ENCODE data around the gene TRAF3IP1.
"Not testable (repeated sequence)": the region's sequence is repeated elsewhere in the genome, so short reads cannot be mapped to it uniquely, and the experiment has no call there.

Gene TRAF3IP1

DNA sequence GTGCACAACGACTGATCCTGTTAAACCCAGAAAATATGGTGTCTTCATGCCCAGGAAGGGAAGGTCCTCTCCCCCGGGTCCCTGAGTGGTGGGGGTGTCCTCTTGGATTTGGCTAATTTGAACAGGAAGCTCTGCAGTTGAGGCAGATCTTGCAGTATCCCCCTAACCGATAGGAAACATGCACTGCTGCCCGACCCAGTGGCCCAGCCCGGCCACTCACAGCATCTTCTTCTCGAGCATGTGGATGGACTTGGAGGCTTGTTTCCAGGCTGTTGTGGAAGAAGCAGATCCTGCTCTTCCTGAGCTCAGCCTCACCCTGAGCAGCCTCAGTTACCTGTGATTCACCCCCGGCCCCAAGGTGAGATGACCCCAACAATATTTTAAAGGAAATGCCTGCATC is 60.0 kb downstream of the TRAF3IP1 start:
- no peak for DNase-seq (ENCODE audit: low read depth in 3 of 3)

DNA sequence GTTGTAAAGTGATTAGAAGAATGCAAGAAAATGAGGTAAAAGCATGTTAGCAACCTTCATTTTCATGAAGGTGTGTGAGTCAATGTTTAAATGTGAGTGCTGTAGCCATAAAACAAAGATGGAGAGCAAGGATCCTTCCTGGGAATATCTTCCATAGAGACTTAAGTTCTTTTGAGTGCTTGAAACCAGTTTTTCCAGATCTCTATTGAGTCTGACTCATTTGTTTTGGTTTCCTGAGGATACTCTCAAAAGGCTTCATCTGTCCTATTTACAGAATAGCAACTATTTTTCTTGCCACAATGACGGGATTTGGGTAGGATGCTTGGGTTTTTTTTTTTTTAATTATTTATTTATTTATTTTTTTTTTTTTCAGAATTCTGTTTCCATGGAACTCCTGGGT is 60.5 kb downstream of the TRAF3IP1 start:
- DNase-seq (ENCODE audit: low read depth in 3 of 3) = no peak

DNA sequence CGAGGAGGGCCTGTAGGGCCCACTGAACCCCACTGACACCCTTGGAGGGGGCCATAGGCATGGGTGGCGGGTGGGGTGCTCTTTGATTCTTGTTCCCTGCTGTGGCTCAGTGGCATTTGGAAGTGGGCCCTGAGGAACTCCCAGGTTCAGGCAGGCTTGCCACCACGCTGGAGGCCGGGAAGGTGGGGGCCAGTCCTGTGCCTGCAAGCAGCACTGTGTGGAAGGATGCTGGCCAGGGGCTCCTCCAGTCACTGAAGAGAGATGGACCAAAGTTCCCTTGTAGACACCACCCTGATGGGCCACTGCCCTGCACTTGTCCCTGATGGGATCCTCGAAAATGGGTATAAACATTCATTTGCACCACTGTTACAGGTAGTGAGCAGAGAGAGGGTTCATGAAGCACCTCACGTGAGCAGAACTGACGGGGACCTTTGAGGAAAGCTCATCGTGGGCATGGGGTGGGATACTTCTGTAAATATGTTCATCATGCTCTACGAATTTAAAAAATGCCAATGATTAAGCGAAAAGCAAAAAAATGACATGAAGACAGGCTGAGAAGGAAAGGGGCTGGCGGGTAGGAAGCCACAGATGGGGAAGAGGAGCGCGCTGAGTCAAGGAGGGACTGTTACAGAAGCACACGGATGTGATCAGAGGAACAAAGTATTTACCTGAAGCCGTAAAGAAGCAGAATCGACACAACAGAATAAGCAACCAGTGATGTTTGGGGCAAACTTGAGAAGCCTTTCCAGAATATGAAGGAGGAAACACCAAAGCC is 61.2 kb downstream of the TRAF3IP1 start:
- DNase-seq (ENCODE audit: low read depth in 3 of 3) = no peak

DNA sequence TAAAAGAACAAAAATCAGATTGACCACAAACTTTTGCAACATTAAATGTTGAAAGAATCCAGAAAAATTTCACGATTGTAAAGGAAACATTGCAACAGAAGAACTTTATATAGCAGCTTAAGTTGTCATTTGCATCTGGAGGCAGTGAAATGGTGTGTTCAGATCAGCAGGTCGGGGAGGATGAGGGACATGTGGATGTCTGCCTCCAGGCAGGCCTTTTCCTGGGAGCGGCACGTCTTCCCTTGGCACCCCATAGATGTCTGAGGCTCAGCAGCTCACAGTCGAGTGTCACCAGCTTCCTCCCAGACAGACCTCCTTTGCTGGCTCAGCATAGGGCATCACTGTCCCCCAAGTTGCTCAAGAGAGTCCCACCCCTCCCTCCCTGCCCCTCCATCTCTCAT is 62.1 kb downstream of the TRAF3IP1 start:
- DNase-seq (ENCODE audit: low read depth in 3 of 3) = no peak

DNA sequence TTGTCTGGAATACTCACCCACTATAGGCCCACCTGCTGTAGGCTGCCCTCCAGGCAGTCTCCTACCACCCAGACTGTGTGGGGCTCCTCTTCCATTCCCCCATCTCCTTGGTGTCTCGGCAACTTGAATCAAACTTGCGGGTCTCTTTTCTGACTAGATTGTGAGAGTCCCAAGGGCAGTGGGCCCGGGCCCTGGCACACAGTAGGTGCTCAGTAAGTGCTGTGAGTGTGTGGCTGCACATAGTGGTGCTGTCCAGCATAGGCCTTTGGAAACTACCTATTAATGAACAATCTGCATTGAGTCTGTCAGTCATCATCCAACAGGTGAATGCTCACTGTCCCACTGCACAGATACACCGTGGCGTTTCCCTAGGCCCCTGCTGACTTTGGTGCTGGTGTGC is 62.8 kb downstream of the TRAF3IP1 start:
- no peak for DNase-seq (ENCODE audit: low read depth in 3 of 3)

DNA sequence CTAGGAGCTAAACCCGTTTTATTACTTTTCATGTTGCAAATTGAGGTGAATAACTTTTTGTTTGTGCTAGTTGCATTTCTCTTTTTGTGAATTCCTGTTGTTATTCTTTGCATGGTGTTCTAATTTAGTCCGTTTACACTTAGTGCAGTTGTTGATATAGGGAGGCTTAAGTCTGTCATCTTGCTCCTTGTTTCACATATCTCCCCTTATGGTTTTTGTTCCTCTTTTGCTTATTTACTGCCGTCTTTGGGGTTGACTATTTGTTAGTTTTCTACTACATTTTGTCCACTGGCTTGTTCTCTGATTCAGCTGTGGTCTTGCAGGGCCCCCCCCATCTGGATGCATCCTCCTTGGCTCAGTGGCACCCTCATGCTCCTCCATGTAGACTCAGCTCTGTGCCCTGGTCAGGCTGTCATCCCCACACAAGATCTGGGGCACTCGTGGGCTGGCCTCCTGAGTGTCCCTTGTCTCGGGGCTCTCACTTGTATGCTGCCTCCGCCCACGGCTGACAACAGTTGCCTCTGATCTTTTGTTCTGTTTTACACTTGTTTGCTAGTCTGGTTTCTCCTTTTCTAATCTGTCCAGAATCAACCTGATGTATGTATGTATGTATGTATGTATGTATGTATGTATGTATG is 63.5 kb downstream of the TRAF3IP1 start:
- no peak for DNase-seq (ENCODE audit: low read depth in 3 of 3)

DNA sequence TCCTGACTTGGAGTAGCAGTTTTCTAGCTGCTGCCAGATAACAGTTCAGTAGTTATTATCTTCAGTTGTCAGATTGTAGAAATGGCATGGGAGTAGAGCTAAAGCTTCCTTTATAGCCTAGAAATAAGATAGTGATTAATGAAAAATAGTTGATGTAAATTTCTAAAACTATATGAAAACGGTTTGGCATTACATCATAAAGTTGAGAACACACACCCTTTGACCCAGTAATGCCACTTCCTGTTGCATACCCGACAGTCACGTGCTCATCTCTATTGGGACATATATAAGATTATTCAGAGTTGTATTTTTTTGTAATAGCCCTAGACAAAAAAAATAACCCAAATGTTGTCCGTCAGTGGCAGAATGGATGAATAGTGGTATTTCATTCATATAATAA is 67.0 kb downstream of the TRAF3IP1 start:
- no peak for DNase-seq (ENCODE audit: low read depth in 3 of 3)

DNA sequence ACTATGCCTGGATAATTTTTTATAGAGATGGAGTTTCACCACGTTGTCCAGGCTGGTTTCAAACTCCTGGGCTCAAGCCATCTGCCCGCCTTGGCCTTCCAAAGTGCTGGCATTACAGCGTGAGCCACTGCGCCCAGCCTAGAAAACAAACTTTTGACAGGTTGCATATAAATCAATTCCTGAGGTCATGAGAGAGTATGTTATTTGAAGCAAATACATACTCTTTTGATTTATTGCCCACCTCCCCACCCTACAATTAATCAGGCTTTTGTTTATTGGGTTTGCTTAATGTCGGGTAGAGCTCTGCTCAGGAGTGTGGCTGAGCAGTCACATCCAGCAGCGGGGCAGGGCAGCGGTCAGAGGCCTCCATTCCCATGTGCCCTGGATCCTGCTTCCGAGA is 68.5 kb downstream of the TRAF3IP1 start:
- DNase-seq (ENCODE audit: low read depth in 3 of 3) = no peak

DNA sequence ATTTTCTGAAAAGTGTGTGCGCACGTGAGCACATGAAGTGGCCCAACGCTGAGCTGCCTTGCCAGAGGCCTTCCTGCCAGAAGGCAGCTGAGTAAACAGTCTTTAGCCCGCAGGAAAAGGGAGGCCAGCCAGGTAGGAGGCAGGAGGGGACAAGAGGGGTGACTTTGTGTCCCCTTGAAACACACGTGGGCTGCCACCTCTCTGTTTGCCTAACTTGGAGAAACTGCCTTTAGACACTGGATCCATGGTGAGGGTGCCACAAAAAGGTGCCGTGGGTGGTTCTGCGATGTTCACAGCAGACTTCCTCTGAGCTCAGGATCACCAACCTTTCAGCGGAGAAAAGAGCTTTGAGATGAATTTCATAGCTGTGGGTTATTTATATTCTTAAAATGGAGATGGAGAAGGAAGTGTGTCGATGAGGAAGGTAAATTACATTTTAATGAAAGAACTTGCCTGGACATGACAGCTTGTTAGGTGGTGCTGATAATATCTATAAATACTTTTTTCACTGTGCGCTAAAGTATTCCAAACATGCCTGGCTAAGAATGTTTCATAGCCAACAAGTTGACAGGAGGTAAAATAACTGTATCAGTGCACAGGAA is 69.8 kb downstream of the TRAF3IP1 start:
- DNase-seq (ENCODE audit: low read depth in 3 of 3) = no peak

DNA sequence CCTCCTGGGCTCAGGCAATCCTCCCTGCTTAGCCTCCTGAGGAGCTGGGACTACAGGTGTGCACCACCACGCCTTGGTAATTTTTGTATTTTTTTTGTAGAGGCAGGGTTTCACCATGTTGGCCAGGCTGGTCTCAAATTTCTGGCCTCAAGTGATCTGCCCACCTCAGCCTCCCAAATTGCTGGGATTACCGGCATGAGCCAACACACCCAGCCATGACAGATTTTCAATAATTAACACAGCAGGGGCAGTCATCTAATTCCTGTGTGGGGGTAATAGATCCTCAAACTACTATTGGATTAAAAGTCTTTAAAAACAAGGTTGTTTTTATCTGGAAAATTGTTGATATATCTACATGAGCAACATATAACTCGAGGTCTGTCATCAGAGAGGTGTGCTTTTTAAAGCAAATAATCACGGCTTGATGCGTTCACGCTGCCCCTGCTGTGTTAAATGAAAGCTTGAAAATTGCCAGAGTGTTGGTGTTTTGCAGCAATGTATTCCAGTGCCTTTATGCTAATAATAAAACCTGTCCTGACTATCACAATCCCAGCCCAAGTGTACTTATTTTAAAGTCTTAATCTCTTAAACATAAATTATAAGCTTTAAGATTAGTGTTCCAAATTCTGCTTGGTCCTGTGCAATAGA is 70.8 kb downstream of the TRAF3IP1 start:
- no peak for DNase-seq (ENCODE audit: low read depth in 3 of 3)

DNA sequence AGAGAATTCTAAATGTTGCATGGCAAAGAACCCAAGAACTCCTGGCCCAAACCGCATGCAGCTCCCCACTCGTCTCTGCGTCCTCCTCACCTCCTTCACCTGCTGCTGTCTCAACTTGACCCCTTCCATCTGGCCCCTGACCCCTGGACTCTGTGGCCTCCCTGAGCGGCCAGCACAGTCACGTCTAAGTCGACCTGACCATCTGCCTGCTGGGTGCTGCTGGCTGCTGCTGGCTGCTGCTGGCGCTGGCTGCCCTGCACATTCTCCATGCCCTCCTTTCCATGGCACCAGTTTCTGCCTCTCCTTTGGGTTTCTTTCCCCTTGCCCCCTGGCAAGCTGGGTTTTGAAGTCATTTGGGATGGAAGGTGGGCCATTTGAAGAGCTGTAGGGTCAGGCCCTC is 76.3 kb downstream of the TRAF3IP1 start:
- DNase-seq (ENCODE audit: low read depth in 3 of 3) = no peak

DNA sequence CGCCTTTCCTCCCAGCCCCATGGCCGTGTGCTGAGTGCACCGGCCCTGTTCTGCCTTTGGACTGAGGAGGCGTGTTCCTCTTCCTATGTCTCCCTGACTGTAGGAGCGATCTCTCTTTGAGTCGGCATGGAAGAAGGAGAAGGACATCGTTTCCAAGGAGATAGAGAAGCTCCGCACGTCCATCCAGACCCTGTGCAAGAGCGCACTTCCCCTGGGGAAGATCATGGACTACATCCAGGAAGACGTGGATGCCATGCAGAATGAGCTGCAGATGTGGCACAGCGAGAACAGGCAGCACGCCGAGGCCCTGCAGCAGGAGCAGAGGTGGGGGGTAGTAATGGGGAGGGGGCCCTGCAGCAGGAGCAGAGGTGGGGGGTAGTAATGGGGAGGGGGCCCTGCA is 77.0 kb downstream of the TRAF3IP1 start:
- no peak for DNase-seq (ENCODE audit: low read depth in 3 of 3)

DNA sequence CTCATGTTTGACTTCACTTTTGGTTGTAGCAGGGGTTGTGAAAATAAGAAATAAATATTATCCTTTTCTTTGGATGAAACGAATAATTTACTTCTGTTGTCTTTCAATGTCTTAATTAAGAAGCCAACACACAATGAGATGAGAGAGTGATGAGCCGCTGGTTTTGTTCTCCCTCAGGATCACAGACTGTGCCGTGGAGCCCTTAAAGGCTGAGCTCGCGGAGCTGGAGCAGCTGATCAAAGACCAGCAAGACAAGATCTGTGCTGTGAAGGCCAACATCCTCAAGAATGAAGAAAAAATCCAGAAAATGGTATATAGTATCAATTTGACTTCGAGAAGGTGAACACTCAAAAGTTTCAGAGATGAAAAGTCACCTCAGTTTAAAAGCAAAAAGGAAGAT is 78.3 kb downstream of the TRAF3IP1 start:
- no peak for DNase-seq (ENCODE audit: low read depth in 3 of 3)

DNA sequence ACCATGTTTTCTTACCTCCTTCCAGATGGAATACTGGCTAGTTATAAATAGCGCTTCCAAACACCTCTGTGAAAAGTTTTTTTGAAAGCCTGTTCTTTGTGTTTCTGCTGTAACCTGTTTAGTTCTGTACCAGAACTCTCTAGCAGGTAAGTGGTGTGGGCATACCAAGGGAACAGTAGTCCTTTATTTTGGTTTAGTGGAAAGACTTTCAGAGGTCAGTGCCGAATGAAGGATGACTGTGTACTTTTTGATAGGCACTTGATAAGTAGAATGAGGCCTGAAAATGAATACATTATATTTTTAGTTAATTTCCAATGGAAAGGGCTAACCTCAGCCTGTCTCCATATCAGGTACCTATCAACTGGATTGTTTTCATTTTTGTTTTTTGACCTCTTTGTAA is 78.8 kb downstream of the TRAF3IP1 start:
- DNase-seq (ENCODE audit: low read depth in 3 of 3) = no peak

DNA sequence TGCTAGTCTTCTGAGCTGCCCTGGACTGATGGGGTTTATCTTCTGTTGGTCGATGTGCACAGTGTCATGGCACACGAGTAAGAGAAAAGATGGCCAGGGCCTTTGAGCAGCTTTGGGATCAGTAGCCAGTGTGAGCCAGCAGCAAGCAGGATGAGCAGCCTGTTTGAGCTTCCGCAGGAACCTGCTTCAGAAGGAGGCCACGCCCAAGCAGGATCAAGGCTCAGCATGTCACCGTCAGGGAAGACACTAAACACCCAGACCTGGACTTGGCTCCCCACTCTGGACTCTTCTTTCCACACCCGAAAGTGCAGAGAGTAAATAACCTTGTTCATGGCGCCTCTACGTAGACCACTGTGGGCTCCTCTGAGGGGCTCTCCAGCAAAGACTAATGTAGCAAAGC is 81.2 kb downstream of the TRAF3IP1 start:
- DNase-seq (ENCODE audit: low read depth in 3 of 3) = no peak

DNA sequence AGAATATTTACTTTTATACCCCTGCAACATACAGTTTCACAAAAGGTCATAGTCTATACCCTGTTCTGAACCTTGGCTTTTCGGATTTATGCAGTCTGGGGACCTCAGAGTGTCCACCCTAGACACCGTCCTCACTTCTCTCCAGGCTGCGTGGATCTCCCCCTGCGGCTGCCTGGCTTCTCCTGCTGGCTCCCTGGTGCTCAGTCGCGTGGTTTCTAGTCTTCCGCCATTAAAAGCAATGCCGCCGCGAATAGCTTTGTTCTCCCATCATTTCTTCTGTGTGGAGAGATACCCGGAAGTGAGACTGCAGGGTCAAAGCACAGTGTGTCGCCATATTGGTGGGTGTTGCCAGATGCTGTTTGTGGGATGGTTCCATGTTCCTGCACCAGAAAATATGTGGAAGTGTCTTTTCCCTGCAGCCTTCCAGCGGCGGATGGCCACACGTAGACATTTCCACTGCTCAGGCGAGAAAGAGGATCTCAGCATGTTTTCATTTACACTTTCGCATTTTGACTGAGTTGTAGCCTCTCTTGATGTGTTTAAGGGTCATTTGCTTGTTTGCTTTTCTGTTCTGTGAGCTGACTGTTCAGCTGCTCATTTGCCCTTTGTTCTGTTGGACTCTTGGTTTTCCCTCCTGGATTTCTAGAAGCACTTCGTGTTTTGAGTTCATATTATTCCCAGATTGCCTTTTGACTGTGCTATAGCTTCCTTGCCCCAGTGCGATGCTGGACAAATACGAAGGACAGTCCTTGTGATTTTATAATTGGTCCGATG is 83.5 kb downstream of the TRAF3IP1 start:
- no peak for DNase-seq (ENCODE audit: low read depth in 3 of 3)

DNA sequence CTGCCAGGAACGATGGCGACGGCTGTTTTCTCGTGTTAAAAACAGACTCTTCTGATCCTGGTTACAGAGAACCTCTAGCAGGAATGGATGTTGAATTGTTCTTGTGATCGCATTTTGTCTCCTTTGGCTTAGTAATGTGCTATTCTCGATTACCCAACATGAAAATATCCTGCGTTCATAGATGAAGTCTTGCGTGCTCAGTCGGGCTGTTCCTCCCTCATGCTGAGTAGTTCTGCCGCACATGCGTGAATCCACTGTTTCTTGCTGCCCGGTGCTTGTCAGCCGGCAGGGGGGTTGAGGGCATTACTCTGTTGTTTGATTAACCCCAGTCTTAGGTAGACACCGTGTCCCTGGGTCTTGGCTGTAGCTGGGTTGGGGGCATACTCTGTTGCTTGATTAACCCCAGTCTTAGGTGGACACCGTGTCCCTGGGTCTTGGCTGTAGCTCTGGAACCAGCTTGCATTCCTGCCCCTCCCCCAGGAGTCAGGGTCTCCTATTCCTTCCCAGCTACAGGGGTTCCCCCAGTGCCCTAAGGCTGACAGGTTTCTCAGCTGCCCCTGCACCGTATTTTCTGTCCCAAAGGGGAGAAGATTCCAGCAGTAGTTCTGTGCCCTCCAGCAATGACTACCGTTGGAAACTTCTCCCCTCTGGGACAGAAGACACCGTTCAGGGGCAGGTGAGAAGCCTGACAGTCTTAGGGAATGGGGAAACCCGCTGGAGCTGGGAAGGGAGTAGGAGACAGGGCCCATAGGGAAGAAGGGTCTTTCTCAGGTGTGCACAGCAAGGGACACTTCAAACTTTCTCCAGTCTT is 84.3 kb downstream of the TRAF3IP1 start:
- no peak for DNase-seq (ENCODE audit: low read depth in 3 of 3)

DNA sequence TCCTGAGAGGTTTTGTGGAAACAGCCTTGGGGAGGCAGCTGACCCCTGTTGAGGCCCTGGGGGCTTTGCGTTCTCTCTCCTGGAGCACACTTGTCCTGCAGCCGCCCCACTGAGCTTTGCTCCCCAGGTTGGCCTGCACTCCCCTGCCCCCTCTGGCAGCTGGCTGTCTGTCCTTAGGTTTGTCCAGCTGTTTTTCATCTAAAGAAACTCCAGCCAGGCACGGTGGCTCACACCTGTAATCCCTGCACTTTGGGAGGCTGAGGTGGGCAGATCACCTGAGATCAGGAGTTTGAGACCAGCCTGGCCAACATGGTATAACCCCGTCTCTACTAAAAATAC is 84.9 kb downstream of the TRAF3IP1 start:
- not testable (repeated sequence) for DNase-seq (ENCODE audit: low read depth in 3 of 3)

DNA sequence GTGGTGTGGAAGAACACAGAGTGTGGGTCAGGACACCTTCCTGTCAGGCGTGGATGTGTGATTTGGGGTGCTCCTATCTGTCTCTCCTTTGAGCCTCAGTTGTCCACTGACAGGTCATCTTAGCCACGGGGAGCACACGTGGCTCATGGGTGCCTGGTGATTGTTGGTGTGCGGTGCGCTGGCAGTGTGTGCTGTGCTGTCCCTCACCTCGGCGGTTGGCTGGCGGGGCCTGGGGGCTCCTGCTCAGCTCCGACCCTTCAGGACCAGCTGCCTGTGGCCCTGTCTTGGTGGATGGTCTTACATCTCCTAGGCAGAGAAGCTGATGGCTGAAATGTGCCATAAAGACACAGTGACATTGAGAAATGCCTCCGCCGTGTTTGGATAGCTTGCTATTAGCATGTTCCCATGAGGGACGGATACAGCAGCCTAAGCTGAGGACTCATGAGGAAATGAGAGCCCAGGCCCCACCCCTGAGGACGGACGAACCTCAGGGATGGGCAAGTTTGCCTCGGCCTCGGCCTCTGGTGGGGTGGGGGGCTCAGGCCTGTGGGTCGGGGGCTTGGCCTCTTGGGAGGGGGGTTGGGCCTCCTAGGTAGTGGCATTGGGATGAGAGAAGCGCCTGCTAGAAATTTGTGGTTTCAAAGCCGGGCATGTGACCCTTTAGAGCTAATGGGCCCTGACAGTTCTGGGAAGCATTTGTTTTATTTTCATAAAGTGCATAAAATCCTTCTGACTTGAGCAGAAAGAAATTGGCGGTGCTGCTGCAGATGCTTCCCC is 86.1 kb downstream of the TRAF3IP1 start:
- no peak for DNase-seq (ENCODE audit: low read depth in 3 of 3)

DNA sequence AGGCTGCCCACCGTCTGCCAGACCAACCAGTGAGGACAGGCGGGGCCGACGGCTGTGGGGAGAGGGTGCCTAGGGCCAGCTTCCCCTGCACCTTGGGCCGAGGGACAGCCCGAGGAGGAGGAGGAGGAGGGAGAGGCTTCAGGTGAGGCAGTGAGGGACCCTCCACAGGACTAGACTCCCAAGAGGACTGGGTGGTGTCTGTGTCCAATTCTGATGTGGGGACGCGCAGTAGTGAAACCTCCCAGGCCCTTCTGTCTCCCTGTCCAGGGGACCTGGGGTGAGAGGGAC is 86.6 kb downstream of the TRAF3IP1 start:
- DNase-seq (ENCODE audit: low read depth in 3 of 3) = no peak

DNA sequence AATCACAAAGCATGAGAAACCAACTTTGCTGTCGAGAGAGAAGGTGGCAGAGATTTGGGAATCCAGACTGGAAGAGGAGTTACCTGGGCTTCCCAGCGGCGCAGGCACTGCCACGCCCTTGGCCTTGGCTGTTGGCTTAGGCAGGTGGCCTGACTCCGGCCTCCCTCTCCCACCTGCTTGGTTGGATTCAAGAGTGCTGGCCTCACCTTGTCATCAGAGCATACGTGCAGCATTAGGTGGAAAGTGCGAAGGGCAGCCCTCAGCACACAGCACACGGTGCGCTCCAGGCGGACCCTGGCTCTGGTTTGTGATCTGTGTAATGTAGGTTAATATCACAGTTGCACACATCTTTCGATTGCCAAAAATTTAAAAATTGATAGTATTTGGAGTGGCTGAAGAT is 87.2 kb downstream of the TRAF3IP1 start:
- no peak for DNase-seq (ENCODE audit: low read depth in 3 of 3)

Measured in stimulated activated CD4-positive, alpha-beta T cell treated with anti-CD3 and anti-CD28 coated beads, TNF-alpha, amount 100 ng/mL, for 48 hours (primary cell).